Testis (tissue), 2 donors: ENCODE results near the gene KCNT2.

Source experiments
- POLR2A ChIP-seq: fragments of 450-650 bp; IDR thresholded peaks from one replicate; pipeline ENCODE4 v1.6.1; 2017; ENCODE audit warnings: antibody characterized with exemption, mild to moderate bottlenecking, moderate library complexity
- TF ChIP-seq, protein P1 (sequence below), 3 experiments: fragments of 450-650 bp in 2 of 3; fragments of 200-600 bp in 1 of 3; sonication (generic) in 1 of 3; IDR thresholded peaks; one replicate each; pipeline ENCODE4 v1.5.1; 2016 to 2019; ENCODE audit warnings: antibody characterized with exemption in 3 of 3, mild to moderate bottlenecking in 2 of 3, moderate library complexity in 1 of 3

DNA sequence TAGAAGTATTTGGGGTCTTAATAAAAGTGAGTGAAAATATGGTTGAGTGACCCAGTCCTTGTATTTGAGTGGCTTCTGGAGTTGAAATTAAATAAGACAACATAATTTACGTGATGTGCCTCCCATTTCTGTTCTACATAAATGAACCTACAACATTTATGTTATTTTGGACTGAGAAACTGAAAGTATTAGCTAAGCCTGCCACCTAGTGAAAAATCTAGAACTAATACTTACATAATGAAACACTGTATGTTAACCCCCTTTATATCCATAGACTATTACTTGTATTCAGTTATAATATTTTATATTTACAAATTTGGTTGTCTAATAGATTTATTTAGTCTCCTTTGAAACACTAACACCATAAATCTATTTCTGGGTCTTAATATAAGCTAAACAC, 298.9 kb downstream of the KCNT2 start:
- TF ChIP-seq, protein P1, sequence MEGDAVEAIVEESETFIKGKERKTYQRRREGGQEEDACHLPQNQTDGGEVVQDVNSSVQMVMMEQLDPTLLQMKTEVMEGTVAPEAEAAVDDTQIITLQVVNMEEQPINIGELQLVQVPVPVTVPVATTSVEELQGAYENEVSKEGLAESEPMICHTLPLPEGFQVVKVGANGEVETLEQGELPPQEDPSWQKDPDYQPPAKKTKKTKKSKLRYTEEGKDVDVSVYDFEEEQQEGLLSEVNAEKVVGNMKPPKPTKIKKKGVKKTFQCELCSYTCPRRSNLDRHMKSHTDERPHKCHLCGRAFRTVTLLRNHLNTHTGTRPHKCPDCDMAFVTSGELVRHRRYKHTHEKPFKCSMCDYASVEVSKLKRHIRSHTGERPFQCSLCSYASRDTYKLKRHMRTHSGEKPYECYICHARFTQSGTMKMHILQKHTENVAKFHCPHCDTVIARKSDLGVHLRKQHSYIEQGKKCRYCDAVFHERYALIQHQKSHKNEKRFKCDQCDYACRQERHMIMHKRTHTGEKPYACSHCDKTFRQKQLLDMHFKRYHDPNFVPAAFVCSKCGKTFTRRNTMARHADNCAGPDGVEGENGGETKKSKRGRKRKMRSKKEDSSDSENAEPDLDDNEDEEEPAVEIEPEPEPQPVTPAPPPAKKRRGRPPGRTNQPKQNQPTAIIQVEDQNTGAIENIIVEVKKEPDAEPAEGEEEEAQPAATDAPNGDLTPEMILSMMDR (IDR thresholded peaks at IDR 0.05): no peak
- no peak for TF ChIP-seq POLR2A
